ENCODE results near the gene MAP7. TPM values are rescaled to one million over a fixed set of nuclear protein-coding genes. Genes with fewer than 3 reads are reported as not detected.

MAP7 gene
- total and polyA plus RNA-seq, 2 donors (not counting 3 experiments of a cell fraction or from before 2014, with no cell fraction given), result 0.07 to 0.42 TPM

- Histone ChIP-seq H3K9me1 (replicated peaks; ENCODE audit: control insufficient read depth, extremely low read depth, insufficient read depth, low read length) (no peaks in the 10 kb centered on the region), H3K4me2 (ENCODE audit: insufficient read depth, low read length) (no peak overlapping the region), H3K27ac (ENCODE audit: insufficient read depth, low read depth, low read length) (no peak overlapping the region), H3K4me3 (replicated peaks in 1 of 3; ENCODE audit: insufficient read depth in 1 of 3, low read depth in 1 of 3, low read length in 3 of 3) (no peak overlapping the region), H4K20me1 (replicated peaks; ENCODE audit: control insufficient read depth, extremely low read depth, insufficient read depth, low read length) (no peaks in the 10 kb centered on the region), H3K9ac (replicated peaks; ENCODE audit: extremely low read depth, insufficient read depth, low read length) (no peak overlapping the region), H3K9me3 (replicated peaks; ENCODE audit: control insufficient read depth, insufficient read depth, low read length) (no peaks in the 10 kb centered on the region), H2AFZ (ENCODE audit: low read depth, low read length) (no peak overlapping the region), H3K4me1 (ENCODE audit: control insufficient read depth, extremely low read depth, insufficient read depth, low read length) (no peaks in the 10 kb centered on the region), H3K36me3 (ENCODE audit: control insufficient read depth in 2 of 2, extremely low read depth in 1 of 2, insufficient read depth in 2 of 2, low read length in 2 of 2) (no peaks in the 10 kb centered on the region), H3K27me3 (ENCODE audit: control insufficient read depth in 2 of 2, insufficient read depth in 2 of 2, low read length in 2 of 2) (peaks cover 11 to 12% of the 10 kb centered on the region in 2 experiments), H3K79me2 (ENCODE audit: control insufficient read depth, insufficient read depth, low read length) (no peaks in the 10 kb centered on the region)
- ChIA-PET POLR2A (no interaction called here), CTCF (no interaction called here)
- no peak for FAIRE-seq
- BruUV-seq (replicated peaks), result no TSS peak
- intact Hi-C loops (cut with micrococcal nuclease), result no loop called here
- TF ChIP-seq POLR2AphosphoS5 (IDR thresholded peaks at IDR 0.05; ENCODE audit: insufficient read depth, low read depth, low read length) (no peak), FOS (IDR thresholded peaks at IDR 0.05; ENCODE audit: borderline replicate concordance, insufficient read depth, low read length) (no peak), EZH2 (IDR thresholded peaks at IDR 0.05; ENCODE audit: borderline replicate concordance, low read depth, low read length, severe bottlenecking) (no peak), JUN (IDR thresholded peaks at IDR 0.05; ENCODE audit: borderline replicate concordance, insufficient read depth, insufficient read length, low read depth) (no peak), MAX (IDR thresholded peaks at IDR 0.05; ENCODE audit: insufficient read depth, insufficient read length) (no peak), GATA2 (IDR thresholded peaks at IDR 0.05; ENCODE audit: insufficient read depth, insufficient read length, low read depth, low read length) (no peak), CTCF (IDR thresholded peaks at IDR 0.05; ENCODE audit: extremely low read depth in 1 of 2, insufficient read depth in 1 of 2, low read depth in 1 of 2, low read length in 2 of 2) (no peak), POLR2A (IDR thresholded peaks at IDR 0.05; ENCODE audit: low read depth, low read length) (no peak), MYC (IDR thresholded peaks at IDR 0.05; ENCODE audit: low read depth, low read length) (no peak)
- DNase-seq (ENCODE audit: low read depth, low spot score), result no peak
- dilution Hi-C loops (cut with MboI; ENCODE audit: extremely low pct_ligation_motif_present, low sequenced_read_pairs), result no loop called here
Measured at GRCh38 chr6:136522636-136523035, 27.6 kb downstream of the MAP7 start.
